Lower leg skin (tissue), 4 donors: ENCODE results near the gene RAB39A. TPM values are rescaled to one million over a fixed set of nuclear protein-coding genes. Genes with fewer than 3 reads are reported as not detected.
A peak's percentile ranks its signal among the peaks of the same experiment; 100 is the strongest.
"Not testable (repeated sequence)": the region's sequence is repeated elsewhere in the genome, so short reads cannot be mapped to it uniquely, and the experiment has no call there.

Source experiments
- DNase-seq, 2 donors: peaks; one replicate each; pipeline ENCODE4 v3.0.0-alpha.2; 2019; ENCODE audit warnings: low spot score in 2 of 2
- H3K4me3 ChIP-seq: fragments of 200-600 bp; sonication (generic); 2 replicates; pipeline ENCODE4 v1.5.1; 2017; ENCODE audit warnings: mild to moderate bottlenecking, low read depth; ENCODE audit not compliant: poor library complexity, severe bottlenecking
- CTCF ChIP-seq, 3 donors: fragments of 450-650 bp; IDR thresholded peaks; one replicate each; pipeline ENCODE4 v1.5.1; 2016; ENCODE audit warnings: antibody characterized with exemption in 3 of 3, mild to moderate bottlenecking in 3 of 3, moderate library complexity in 2 of 3
- POLR2A ChIP-seq, 2 donors: fragments of 450-650 bp; IDR thresholded peaks; one replicate each; pipeline ENCODE4 v1.6.1; 2016 to 2017; ENCODE audit warnings: antibody characterized with exemption in 2 of 2, mild to moderate bottlenecking in 1 of 2, moderate library complexity in 1 of 2
- WGBS, 2 donors: methylation state at CpG; one replicate each; pipeline ENCODE4 v1.1.5; 2018; 5-methylcytosine and 5-hydroxymethylcytosine counted together
- intact Hi-C: fragments of 100-400 bp; cut with DNase I; formaldehyde crosslinking; loops from one replicate; pipeline ENCODE4 v1.15.0; 2023; ENCODE audit warnings: low total_unique reads
- total RNA-seq, 4 donors: library from RNA; depleted of rRNA; stranded (reverse); fragments of >200 nt; gene quantifications; one replicate each; pipeline ENCODE4 v1.1.0, GENCODE V29; 2016

RAB39A gene
- total RNA-seq = under 1 TPM in 1 of 4 donors, not detected in 3; 0.19 TPM

- WGBS, 2 donors = 3 to 6% methylated on average over 16 to 21 of the region's 61 CpGs
- TF ChIP-seq POLR2A (IDR thresholded peaks at IDR 0.05) (no peak), CTCF (IDR thresholded peaks at IDR 0.05) (no peak)
- H3K4me3 ChIP-seq = peak within 1 kb of the TSS; percentile 7
- peak; percentile 80 to 94 for DNase-seq
- intact Hi-C loops = no loop called here
Measured at GRCh38 chr11:107928046-107928766, at the start of gene RAB39A. Gene RAB39A, plus strand, starts transcription at chr11:107928448. Its CDS starts 121 bp downstream, at chr11:107928569.

GRCh38 chr11:107881471-107881870 is 46.8 kb upstream of the RAB39A start:
- intact Hi-C loops, H3K4me3 ChIP-seq: not testable (repeated sequence)
- WGBS, 2 donors = 91% methylated on average over 9 of the region's 9 CpGs
- DNase-seq = peak in 1 of 2 donors; percentile 29

GRCh38 chr11:107882095-107882820 is 46.0 kb upstream of the RAB39A start:
- intact Hi-C loops = no loop called here
- no peak overlapping the region for H3K4me3 ChIP-seq
- DNase-seq = peak in 1 of 2 donors; percentile 8
- TF ChIP-seq CTCF (IDR thresholded peaks at IDR 0.05) (no peak), POLR2A (IDR thresholded peaks at IDR 0.05) (no peak)
- WGBS, 2 donors = 90 to 94% methylated on average over 3 of the region's 3 CpGs

GRCh38 chr11:107898270-107898669 is 30.0 kb upstream of the RAB39A start:
- no peak for DNase-seq
- 45 to 55% methylated on average over 1 of the region's 1 CpG for WGBS, 2 donors
- intact Hi-C loops = loop anchor here (10.0 kb wide), 1 partner anchor 333 kb away; the partner anchor contains the start of gene ALKBH8
- TF ChIP-seq CTCF (IDR thresholded peaks at IDR 0.05) = no peak
- H3K4me3 ChIP-seq = no peak overlapping the region

GRCh38 chr11:107908211-107908610 is 20.0 kb upstream of the RAB39A start:
- intact Hi-C loops = no loop called here
- TF ChIP-seq POLR2A (IDR thresholded peaks at IDR 0.05) (no peak), CTCF (IDR thresholded peaks at IDR 0.05) (no peak)
- no peak overlapping the region for H3K4me3 ChIP-seq
- DNase-seq = no peak
- 75 to 89% methylated on average over 23 of the region's 23 CpGs for WGBS, 2 donors

- 80 to 95% methylated on average over 1 to 19 of the region's 38 CpGs for WGBS, 2 donors
- DNase-seq, intact Hi-C loops, H3K4me3 ChIP-seq: not testable (repeated sequence)
Measured at GRCh38 chr11:107912415-107912814, 15.8 kb upstream of the RAB39A start.
